CD4-positive, alpha-beta T cell treated with Interleukin-10 for 1 hour (primary cell): ENCODE data around the gene MPPE1.
A peak's percentile ranks its signal among the peaks of the same experiment; 100 is the strongest.

Experiments used
- DNase-seq: peaks from one replicate; pipeline ENCODE4 v3.0.0-alpha.2; 2020

MPPE1 gene

GRCh38 chr18:11851146-11851805 is 56.8 kb downstream of the MPPE1 start, which contains the start of gene CHMP1B:
Gene CHMP1B (plus strand): TSS chr18:11851413. CDS start chr18:11851512, 99 bp downstream.
- DNase-seq, result peak; percentile 96

- no peak for DNase-seq
Measured at GRCh38 chr18:11850821-11851145, 57.3 kb downstream of the MPPE1 start.

- peak; percentile 67 for DNase-seq
Measured at GRCh38 chr18:11849841-11850634, 58.1 kb downstream of the MPPE1 start.

GRCh38 chr18:11849279-11849678 is 58.8 kb downstream of the MPPE1 start:
- DNase-seq, result no peak

- no peak for DNase-seq
Measured at GRCh38 chr18:11847811-11848210, 60.3 kb downstream of the MPPE1 start.

GRCh38 chr18:11845654-11846053 is 62.5 kb downstream of the MPPE1 start:
- no peak for DNase-seq

- DNase-seq, result no peak
Measured at GRCh38 chr18:11844436-11844835, 63.7 kb downstream of the MPPE1 start.

GRCh38 chr18:11842562-11842961 is 65.6 kb downstream of the MPPE1 start:
- no peak for DNase-seq

GRCh38 chr18:11840493-11840892 is 67.6 kb downstream of the MPPE1 start:
- DNase-seq, result no peak

GRCh38 chr18:11839556-11839955 is 68.6 kb downstream of the MPPE1 start:
- no peak for DNase-seq

- DNase-seq, result no peak
Measured at GRCh38 chr18:11834772-11835171, 73.3 kb downstream of the MPPE1 start.
